ENCODE results near the gene ZNF770.

GRCh38 chr15:34943711-34944110 lies 44.4 kb downstream of the ZNF770 start:
- TF ChIP-seq CTCF (IDR thresholded peaks at IDR 0.05), result no peak
- no peak for TF ChIP-seq ZFX (IDR thresholded peaks at IDR 0.05; ENCODE audit: borderline replicate concordance)
